GM18511 (cell line): ENCODE measurements around the gene PATZ1.

ENCODE experiments used
- ATAC-seq: cut with Tn5 transposase; IDR thresholded peaks from one replicate; pipeline ENCODE4 v1.9.1; 2021; ENCODE audit warnings: mild to moderate bottlenecking, moderate library complexity; ENCODE audit not compliant: unreplicated experiment

Gene PATZ1

GRCh38 chr22:31284281-31285155 is 61.6 kb downstream of the PATZ1 start:
- no peak for ATAC-seq

GRCh38 chr22:31282748-31283468 is 63.2 kb downstream of the PATZ1 start:
- ATAC-seq, result no peak

GRCh38 chr22:31281733-31282132 is 64.4 kb downstream of the PATZ1 start:
- ATAC-seq, result no peak

GRCh38 chr22:31279821-31280505 is 66.2 kb downstream of the PATZ1 start:
- no peak for ATAC-seq

- ATAC-seq, result no peak
These were observed 66.8 kb downstream of the PATZ1 start for GRCh38 chr22:31279327-31279669.

- ATAC-seq, result no peak
These were observed 67.4 kb downstream of the PATZ1 start for GRCh38 chr22:31278626-31279326.

GRCh38 chr22:31278151-31278621 is 68.0 kb downstream of the PATZ1 start:
- no peak for ATAC-seq

- ATAC-seq, result no peak
These were observed 68.4 kb downstream of the PATZ1 start for GRCh38 chr22:31277741-31278140.

GRCh38 chr22:31276426-31277167 is 69.5 kb downstream of the PATZ1 start:
- ATAC-seq, result no peak
